Activated naive CD8-positive, alpha-beta T cell (primary cell): ENCODE results near the gene SURF6.

ENCODE experiments used
- H3K27ac Mint-ChIP-seq: one replicate; pipeline ENCODE4 v1.8.0; 2021; ENCODE audit warnings: mixed read lengths
- H3K27me3 Mint-ChIP-seq: one replicate; pipeline ENCODE4 v1.8.0; 2021; ENCODE audit warnings: mixed read lengths
- H3K36me3 Mint-ChIP-seq: one replicate; pipeline ENCODE4 v1.8.0; 2021; ENCODE audit warnings: mixed read lengths
- H3K4me1 Mint-ChIP-seq: one replicate; pipeline ENCODE4 v1.8.0; 2021; ENCODE audit warnings: low read depth, mixed read lengths
- H3K4me3 Mint-ChIP-seq: one replicate; pipeline ENCODE4 v1.8.0; 2021; ENCODE audit warnings: mild to moderate bottlenecking, mixed read lengths
- H3K9me3 Mint-ChIP-seq: one replicate; pipeline ENCODE4 v1.8.0; 2021; ENCODE audit warnings: low read depth, mixed read lengths

SURF6 gene

DNA sequence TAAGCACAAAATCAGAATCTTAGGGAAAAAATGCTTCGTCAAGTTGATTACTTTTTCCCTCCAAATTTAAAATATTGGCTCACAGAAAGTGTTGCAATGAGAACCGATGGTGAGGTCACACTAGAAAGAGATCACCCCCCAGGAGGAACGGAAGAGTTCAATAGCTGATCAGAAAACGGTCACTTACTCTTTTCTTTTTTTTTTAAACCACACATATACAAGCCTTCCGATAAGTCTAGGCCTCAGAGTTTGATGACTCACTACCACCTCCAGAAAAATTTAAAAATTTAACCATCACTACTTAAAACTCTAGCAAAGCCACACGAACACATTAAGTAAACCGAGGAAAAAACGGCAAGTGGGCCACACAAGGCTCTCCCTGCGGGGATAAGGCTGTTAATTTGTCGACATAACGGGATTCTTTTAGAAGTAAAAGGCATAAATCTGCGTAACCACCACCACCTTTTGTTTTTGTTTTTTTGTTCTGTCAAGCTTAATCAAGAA, 38.7 kb upstream of the SURF6 start:
- H3K27ac Mint-ChIP-seq = peak overlapping the region; percentile 93
- peaks cover 3% of the 10 kb centered on the region for H3K36me3 Mint-ChIP-seq
- H3K4me1 Mint-ChIP-seq = peaks cover 45% of the 10 kb centered on the region
- H3K4me3 Mint-ChIP-seq = peak overlapping the region; percentile 93
- no peaks in the 10 kb centered on the region for H3K9me3 Mint-ChIP-seq
- no peaks in the 10 kb centered on the region for H3K27me3 Mint-ChIP-seq

DNA sequence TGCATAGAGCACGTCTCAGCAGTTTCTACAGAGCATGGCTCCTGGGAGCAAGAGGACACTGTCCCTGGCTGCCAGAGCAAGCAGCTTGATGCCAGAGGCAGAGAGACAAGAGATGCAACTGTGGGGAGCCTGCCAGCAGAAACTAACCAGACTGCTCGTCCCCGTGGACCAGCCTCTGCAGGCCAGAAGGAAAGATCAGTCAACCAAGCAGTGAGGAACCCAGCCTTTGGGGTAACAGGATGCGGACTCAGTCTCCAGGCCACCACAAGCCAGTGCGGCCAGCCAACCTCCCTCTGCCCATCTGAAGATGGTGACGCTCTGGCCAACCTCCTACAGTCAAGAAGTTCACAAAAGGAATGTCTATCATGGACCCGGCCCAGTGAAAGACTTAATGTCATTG, 36.2 kb upstream of the SURF6 start:
- Mint-ChIP-seq H3K4me1 (peaks cover 63% of the 10 kb centered on the region), H3K36me3 (peaks cover 6% of the 10 kb centered on the region), H3K27me3 (no peaks in the 10 kb centered on the region), H3K4me3 (peak overlapping the region; percentile 80), H3K27ac (peak overlapping the region; percentile 88), H3K9me3 (no peaks in the 10 kb centered on the region)

DNA sequence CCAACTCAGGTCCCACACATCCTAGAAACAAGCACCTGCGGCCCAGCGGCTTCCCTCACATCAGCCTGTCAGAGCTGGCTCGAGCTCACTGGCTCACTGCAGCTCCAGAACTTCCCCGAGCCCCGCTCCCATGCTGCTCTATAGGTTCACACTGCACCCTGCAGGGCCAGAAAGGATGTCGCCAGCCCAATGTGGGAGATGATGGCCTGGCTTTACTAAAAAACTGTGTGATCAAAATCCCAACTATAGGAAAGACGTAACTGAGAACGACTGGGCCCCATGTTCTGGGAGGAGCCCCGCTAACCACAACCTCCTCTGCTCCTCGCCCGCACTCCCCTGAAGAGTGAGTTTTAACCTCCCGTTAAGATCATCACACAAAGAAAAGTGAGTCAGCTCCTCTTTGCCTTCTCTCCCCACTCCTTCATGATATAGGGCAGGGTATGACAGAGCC, 35.3 kb upstream of the SURF6 start:
- H3K4me3 Mint-ChIP-seq = peak overlapping the region; percentile 80
- H3K4me1 Mint-ChIP-seq = peaks cover 66% of the 10 kb centered on the region
- peaks cover 6% of the 10 kb centered on the region for H3K36me3 Mint-ChIP-seq
- H3K27me3 Mint-ChIP-seq = no peaks in the 10 kb centered on the region
- H3K9me3 Mint-ChIP-seq = no peaks in the 10 kb centered on the region
- peak overlapping the region; percentile 88 for H3K27ac Mint-ChIP-seq

DNA sequence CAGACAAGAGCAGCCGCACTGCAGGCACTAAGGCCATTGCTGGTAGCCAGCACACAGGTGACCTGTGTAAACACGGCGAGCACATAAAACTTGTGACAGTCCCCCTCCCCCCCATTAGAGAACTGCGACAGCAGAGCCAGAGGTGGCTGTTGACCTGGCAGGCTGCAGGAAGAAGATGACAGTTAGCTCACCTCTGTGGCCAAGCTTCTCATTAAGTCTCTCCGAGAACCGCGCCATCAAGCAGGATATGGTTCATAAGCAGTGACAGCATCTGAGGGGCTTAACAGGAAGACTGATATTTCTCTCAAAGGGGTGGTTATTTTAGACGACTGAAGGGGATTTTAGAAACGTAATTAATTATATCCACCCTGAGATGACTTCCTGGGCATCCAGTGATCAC, 34.7 kb upstream of the SURF6 start:
- Mint-ChIP-seq H3K4me1 (peaks cover 71% of the 10 kb centered on the region), H3K4me3 (peak overlapping the region; percentile 80), H3K36me3 (peaks cover 6% of the 10 kb centered on the region), H3K27ac (peak overlapping the region; percentile 88), H3K27me3 (no peaks in the 10 kb centered on the region), H3K9me3 (no peaks in the 10 kb centered on the region)

DNA sequence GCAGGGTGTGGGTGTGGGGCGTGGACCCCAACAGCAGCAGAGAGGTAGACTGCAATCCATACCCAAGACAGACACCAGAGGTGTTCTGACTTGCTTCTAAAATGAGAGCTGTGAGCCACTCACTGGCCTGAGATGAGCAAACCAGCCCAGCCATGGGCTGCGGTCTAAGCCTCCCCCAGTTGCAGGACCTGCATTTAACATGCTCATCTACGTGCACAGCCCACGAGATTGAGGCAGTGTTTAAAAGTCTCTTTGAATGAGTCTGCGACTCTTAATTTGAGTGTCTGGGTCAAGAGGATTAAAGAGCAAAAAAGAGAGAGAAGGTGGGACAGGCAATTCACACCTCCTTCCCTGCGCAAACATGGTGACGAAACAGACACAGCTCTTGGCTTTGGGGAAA, 33.9 kb upstream of the SURF6 start:
- H3K27ac Mint-ChIP-seq = peak overlapping the region; percentile 88
- no peaks in the 10 kb centered on the region for H3K9me3 Mint-ChIP-seq
- H3K36me3 Mint-ChIP-seq = peaks cover 6% of the 10 kb centered on the region
- H3K4me1 Mint-ChIP-seq = peaks cover 71% of the 10 kb centered on the region
- H3K27me3 Mint-ChIP-seq = no peaks in the 10 kb centered on the region
- H3K4me3 Mint-ChIP-seq = peak overlapping the region; percentile 80

DNA sequence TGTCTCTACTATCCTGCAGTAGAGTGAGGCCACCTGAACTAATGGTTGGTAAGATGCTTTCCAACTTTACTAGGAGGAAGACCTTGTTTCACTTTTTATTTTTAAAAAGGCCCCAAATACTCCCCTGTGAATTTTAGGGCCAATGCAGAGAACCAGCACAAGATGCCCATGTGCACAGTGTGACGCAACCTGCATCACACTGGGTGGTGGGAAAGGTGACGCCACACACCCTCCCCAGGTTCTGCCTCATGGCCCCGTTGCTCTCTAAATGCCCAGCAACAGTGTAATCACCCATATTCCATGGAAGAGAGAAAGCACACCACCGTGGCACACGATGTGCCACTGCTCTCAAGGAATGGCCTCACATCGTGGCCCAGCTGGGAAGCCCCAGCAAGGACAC, 33.4 kb upstream of the SURF6 start:
- Mint-ChIP-seq H3K4me1 (peaks cover 69% of the 10 kb centered on the region), H3K27ac (peak overlapping the region; percentile 88), H3K27me3 (no peaks in the 10 kb centered on the region), H3K36me3 (peaks cover 6% of the 10 kb centered on the region), H3K4me3 (peak overlapping the region; percentile 80), H3K9me3 (no peaks in the 10 kb centered on the region)

DNA sequence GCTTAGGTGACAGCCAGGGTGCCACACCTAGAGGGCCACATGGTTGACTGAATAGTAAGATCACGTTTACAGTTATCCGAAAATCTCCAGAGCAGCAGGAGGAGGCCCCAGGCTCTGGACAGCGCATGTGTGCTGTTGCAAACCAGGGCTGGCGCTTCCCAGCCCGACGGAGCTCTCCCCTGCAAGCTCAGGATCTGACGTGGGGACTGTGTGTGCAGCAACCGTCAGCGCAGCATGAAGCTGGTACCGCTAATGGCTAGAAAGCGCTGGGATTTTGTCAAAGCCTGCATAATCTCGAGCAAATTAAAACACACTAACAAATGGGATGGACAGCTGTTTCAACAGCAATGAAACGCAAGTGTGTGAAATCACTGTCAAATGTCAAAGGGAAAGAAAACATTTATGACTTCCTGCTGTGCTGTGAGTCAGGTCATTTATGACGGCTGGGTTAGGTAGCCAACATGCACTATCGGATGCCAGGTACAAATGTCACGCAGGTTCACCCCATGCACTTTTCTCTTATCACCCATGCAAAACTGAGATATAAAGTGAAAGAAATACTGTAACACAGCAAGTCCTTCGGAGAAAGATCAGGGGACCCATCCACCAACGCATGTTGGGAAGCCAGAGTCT, 32.4 kb upstream of the SURF6 start:
- Mint-ChIP-seq H3K27ac (peak overlapping the region; percentile 88), H3K4me1 (peaks cover 65% of the 10 kb centered on the region), H3K36me3 (peaks cover 6% of the 10 kb centered on the region), H3K27me3 (no peaks in the 10 kb centered on the region), H3K4me3 (peak overlapping the region; percentile 80), H3K9me3 (no peaks in the 10 kb centered on the region)

DNA sequence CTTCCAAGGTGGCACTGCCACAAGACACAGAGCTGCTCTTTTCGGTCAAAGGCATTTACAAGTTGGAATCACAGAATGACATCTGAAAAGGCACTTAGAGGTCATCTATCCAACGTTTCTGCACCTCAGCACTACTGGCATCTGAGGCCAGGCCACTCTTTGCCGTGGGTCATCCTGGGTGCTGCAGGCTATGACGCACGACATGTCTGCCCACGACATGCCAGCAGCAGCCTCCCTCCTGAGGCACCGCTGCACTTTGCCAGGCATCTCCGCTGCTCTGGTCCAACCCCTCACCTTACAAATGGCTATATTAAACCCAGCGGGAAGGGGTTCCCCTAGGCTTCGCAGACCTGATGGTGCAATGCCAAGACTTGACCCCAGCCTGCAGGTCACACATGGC, 31.8 kb upstream of the SURF6 start:
- H3K9me3 Mint-ChIP-seq = no peaks in the 10 kb centered on the region
- H3K4me1 Mint-ChIP-seq = peaks cover 59% of the 10 kb centered on the region
- no peak overlapping the region for H3K27ac Mint-ChIP-seq
- H3K4me3 Mint-ChIP-seq = no peak overlapping the region
- no peaks in the 10 kb centered on the region for H3K27me3 Mint-ChIP-seq
- peaks cover 6% of the 10 kb centered on the region for H3K36me3 Mint-ChIP-seq

DNA sequence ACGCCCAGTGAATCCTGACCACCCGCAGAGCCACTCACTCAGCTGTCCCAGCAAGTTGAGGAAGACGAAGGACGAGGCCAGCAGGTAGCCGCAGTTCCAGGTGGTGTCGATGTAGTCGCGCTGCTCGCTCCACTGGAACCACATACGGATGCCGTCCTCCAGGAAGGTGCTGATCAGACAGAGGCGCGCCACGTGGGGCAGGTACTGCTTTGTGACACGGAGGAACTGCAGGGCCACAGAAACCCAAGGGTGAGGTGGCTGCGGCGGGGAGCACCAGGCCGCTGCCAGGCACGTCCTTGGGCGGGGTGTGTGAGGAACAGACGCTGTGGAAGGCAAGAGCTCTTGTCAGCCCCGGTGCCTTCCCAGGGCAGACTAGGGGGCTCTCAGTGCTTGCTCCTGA, 31.2 kb upstream of the SURF6 start:
- H3K9me3 Mint-ChIP-seq = no peaks in the 10 kb centered on the region
- H3K4me3 Mint-ChIP-seq = no peak overlapping the region
- peaks cover 3% of the 10 kb centered on the region for H3K36me3 Mint-ChIP-seq
- no peaks in the 10 kb centered on the region for H3K27me3 Mint-ChIP-seq
- H3K4me1 Mint-ChIP-seq = peaks cover 53% of the 10 kb centered on the region
- no peak overlapping the region for H3K27ac Mint-ChIP-seq

DNA sequence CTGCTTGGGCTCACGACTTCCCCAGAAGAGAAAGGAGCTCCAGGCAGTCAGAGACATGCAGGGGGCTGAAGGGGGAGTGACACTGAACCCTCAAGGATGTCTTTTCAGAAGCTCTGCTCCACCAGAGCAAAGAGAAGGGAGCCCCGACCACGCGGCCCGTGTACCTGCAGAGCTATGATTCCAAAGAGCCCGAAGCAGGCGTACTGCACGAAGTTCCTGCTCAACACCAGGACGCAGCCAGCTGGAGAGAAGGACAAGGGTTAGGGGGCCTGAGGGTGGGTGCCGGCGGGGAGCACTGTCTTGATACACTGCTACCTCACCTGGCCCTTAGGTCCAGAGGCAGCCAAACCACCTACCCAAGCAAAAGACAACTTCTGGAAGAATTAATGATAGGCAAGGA, 30.4 kb upstream of the SURF6 start:
- Mint-ChIP-seq H3K36me3 (peaks cover 3% of the 10 kb centered on the region), H3K4me3 (no peak overlapping the region)

DNA sequence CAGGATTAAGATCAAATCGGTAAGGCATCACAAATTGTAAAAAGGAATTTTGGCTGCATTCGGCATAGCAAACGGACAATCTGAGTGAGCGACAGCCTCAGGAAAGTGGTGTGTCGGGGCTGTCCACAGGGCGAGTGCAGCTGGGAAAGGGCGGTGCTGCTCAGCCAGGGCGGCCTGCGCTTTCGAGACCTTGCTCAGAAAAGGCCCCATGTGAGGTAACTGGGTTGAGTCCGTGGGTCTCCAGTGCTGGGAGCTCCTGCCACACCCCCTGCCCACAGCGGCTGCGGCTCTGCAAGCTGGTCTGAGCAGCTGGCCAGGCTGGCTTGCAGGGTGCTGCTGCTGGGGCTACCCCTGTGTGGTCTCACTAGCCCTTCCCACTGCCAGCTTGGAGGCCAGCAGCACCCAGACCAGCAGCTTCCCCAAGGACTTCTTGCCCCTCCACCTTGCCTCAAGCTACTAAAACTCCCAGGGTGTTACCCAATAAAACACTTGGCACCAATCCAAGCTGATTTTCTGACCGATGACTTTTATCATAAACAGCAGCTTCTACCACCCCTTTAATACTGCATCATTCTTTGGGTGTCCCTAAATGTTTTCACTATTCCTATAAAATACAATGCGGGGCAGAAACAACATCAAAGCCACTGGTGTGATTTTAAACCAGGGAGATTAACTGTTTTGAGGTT, 26.5 kb upstream of the SURF6 start:
- Mint-ChIP-seq H3K4me3 (no peak overlapping the region), H3K36me3 (no peaks in the 10 kb centered on the region), H3K27ac (peak overlapping the region; percentile 75)

More for the DNA sequence above, 30.4 kb upstream of the SURF6 start:
- Mint-ChIP-seq H3K4me1 (peaks cover 45% of the 10 kb centered on the region), H3K9me3 (no peaks in the 10 kb centered on the region), H3K27me3 (no peaks in the 10 kb centered on the region), H3K27ac (no peak overlapping the region)

DNA sequence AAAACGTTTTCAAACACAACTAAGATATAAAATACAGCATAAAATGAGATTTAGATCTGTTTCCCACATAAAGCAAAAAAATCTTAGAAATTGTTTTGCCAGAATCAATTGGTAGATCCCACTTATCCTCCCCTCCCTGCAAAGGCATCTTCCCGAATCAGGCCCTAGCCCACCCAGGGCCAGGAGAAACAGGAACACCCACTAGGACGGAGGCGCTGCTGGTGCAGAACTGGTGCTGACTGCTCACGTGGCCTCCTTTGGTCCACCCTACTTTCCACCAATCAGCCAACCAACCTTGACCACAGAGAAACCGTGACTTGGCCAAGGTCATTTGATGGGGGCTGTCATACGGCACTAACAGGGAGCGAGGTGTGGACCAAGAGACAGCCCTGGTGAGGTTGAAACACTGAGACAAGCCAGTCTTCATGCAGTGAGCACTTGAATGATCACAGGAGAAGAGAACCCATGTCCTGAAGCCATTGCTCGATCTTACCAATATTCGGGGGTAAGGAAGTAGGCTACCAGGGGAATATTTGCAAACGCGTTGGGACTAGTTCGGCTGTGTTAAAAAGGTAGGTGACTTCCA, 25.6 kb upstream of the SURF6 start:
- no peak overlapping the region for H3K4me3 Mint-ChIP-seq
- H3K36me3 Mint-ChIP-seq = no peaks in the 10 kb centered on the region
- peaks cover 38% of the 10 kb centered on the region for H3K4me1 Mint-ChIP-seq

More for the DNA sequence above, 26.5 kb upstream of the SURF6 start:
- Mint-ChIP-seq H3K9me3 (no peaks in the 10 kb centered on the region), H3K27me3 (no peaks in the 10 kb centered on the region), H3K4me1 (peaks cover 36% of the 10 kb centered on the region)

DNA sequence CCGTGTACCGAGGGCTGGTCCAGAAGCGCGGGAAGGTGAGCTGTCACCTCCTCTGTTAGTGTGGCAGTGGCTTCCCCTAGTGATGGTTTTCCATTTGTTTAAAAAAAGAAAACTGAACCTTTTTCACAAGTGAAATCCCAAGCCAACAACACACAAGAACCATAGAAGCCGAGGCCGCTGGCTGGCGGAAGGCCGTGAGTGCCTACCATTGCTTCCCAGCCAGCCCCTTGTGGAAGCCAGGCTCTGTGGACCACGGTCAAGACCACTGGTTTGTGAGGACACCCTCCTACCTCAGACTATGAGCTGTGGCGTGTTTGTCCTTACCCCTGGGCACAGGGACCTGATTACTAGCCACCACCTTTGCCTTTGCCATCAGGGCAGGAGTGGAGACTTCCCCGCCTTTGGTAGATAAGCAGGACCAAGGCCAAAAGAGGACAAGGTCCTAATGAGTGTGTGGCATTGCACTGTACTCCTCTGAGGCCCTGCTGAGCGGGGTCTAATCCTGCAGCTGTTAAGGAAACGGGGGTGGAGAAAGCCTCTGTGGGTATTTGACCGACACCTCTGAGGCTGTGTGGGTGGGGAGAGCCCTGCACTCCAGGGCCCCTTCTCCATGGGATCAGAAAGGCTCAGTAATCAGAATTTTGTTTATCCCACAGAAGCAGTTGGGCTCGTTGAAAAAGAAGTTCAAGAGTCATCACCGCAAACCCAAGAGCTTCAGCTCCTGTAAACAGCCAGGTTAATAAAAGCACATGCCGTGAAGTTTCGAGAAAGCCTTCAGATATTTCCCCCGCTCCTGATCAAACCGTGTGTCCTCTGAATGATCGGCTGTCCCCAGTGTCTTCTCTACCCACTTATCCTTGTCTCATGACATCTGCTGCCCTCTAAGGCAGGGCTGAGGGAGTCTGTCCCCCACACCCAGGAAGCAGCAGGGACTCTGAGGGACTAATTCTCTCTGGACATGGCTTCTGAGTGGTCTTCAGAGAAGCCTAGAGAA, 24.7 kb upstream of the SURF6 start:
- Mint-ChIP-seq H3K9me3 (no peaks in the 10 kb centered on the region), H3K27me3 (no peaks in the 10 kb centered on the region), H3K4me1 (peaks cover 33% of the 10 kb centered on the region), H3K27ac (peak overlapping the region; percentile 87), H3K36me3 (no peaks in the 10 kb centered on the region), H3K4me3 (peak overlapping the region; percentile 27)

More for the DNA sequence above, 25.6 kb upstream of the SURF6 start:
- Mint-ChIP-seq H3K27ac (peak overlapping the region; percentile 87), H3K9me3 (no peaks in the 10 kb centered on the region), H3K27me3 (no peaks in the 10 kb centered on the region)

DNA sequence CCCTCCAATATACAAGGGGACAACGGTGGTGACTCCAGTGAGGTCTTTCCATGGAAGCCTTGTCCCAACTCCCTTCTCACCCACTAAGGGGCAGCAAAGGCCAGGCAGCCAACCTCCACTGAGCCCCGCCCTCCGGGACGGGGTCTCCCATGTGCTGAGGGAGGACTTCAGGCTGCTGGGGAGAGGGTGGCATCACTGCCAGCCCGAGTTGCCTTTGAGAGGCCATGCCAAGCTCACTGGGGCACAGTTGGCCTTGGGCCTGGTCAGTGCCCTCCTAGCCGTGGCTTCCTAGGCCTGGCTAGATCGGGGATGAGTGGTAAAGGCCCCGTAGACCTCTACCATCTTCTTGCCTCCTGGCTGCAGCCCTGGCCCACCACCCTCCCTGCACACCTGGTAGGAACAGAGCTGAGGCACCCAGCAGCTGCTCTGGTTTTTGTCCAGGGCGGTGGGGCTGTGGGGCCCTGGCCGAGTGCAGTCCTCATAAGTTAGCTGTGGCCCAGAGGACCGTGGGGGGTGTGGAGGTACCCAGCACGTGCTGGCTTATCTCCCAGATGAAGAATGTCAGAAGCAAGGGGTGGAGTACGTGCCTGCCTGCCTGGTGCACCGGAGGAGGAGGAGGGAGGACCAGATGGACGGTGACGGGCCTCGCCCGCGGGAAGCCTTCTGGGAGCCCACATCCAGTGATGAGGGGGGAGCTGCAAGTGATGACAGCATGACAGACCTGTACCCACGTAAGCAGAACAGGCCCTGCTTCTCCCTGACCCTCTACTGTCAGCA, 23.6 kb upstream of the SURF6 start:
- H3K36me3 Mint-ChIP-seq = no peaks in the 10 kb centered on the region
- H3K27ac Mint-ChIP-seq = no peak overlapping the region
- H3K27me3 Mint-ChIP-seq = no peaks in the 10 kb centered on the region
- H3K4me3 Mint-ChIP-seq = peak overlapping the region; percentile 42
- H3K4me1 Mint-ChIP-seq = peaks cover 38% of the 10 kb centered on the region
- H3K9me3 Mint-ChIP-seq = no peaks in the 10 kb centered on the region
